RPMI7951 (cell line): Measurements from ENCODE around the gene USB1. TPM values are rescaled to one million over a fixed set of nuclear protein-coding genes. Genes with fewer than 3 reads are reported as not detected.

Experiments used
- DNase-seq: peaks from one replicate; pipeline ENCODE4 v3.0.0-alpha.2; 2012; ENCODE audit warnings: low read depth
- total RNA-seq: library from RNA; depleted of rRNA; stranded (reverse); fragments of >200 nt; shearing (Covaris generic); gene quantifications from 2 replicates; pipeline ENCODE4 v1.2.3, GENCODE V29; 2014

The USB1 gene
- total RNA-seq, 1 experiment from 2014 or later, result 28.6 TPM

GRCh38 chr16:58034128-58034685 lies 33.0 kb downstream of the USB1 start:
- no peak for DNase-seq

- DNase-seq, result no peak
Observed at GRCh38 chr16:58034774-58035173, 33.6 kb downstream of the USB1 start.

GRCh38 chr16:58035356-58036170 lies 34.4 kb downstream of the USB1 start:
- DNase-seq, result no peak

GRCh38 chr16:58036943-58037342 lies 35.7 kb downstream of the USB1 start:
- no peak for DNase-seq

GRCh38 chr16:58037365-58038057 lies 36.3 kb downstream of the USB1 start:
- DNase-seq, result no peak

- DNase-seq, result no peak
Observed at GRCh38 chr16:58038219-58038641, 37.0 kb downstream of the USB1 start.

GRCh38 chr16:58039829-58040495 lies 38.8 kb downstream of the USB1 start:
- no peak for DNase-seq

GRCh38 chr16:58040496-58040846 lies 39.3 kb downstream of the USB1 start:
- DNase-seq, result no peak

- no peak for DNase-seq
Observed at GRCh38 chr16:58040945-58041627, 39.9 kb downstream of the USB1 start.

GRCh38 chr16:58041628-58041955 lies 40.4 kb downstream of the USB1 start:
- no peak for DNase-seq

- DNase-seq, result no peak
Observed at GRCh38 chr16:58042001-58042885, 41.0 kb downstream of the USB1 start.

GRCh38 chr16:58042886-58043515 lies 41.8 kb downstream of the USB1 start:
- no peak for DNase-seq

- DNase-seq, result no peak
Observed at GRCh38 chr16:58043571-58044155, 42.5 kb downstream of the USB1 start.

- no peak for DNase-seq
Observed at GRCh38 chr16:58044266-58045019, 43.2 kb downstream of the USB1 start.

- DNase-seq, result no peak
Observed at GRCh38 chr16:58045096-58045495, 43.9 kb downstream of the USB1 start.

- no peak for DNase-seq
Observed at GRCh38 chr16:58046054-58046881, 45.1 kb downstream of the USB1 start.

- DNase-seq, result no peak
Observed at GRCh38 chr16:58046936-58047335, 45.7 kb downstream of the USB1 start.

- DNase-seq, result no peak
Observed at GRCh38 chr16:58047557-58048348, 46.5 kb downstream of the USB1 start.
